AG09309 (cell line): ENCODE measurements around the gene ELMO3.

ENCODE experiments used
- DNase-seq: peaks from one replicate; pipeline ENCODE4 v3.0.0-alpha.2; 2010; ENCODE audit warnings: low read depth
- H3K4me3 ChIP-seq: 2 replicates; pipeline ENCODE4 v1.5.1; 2011; ENCODE audit warnings: mild to moderate bottlenecking, low read depth, low read length, moderate library complexity; ENCODE audit not compliant: control insufficient read depth
- CTCF ChIP-seq: IDR thresholded peaks from 2 replicates; pipeline ENCODE4 v1.5.1; 2011; ENCODE audit warnings: mild to moderate bottlenecking, low read depth, low read length, inconsistent platforms; ENCODE audit not compliant: insufficient read depth, control insufficient read depth; ENCODE audit errors: missing control alignments

The ELMO3 gene

GRCh38 chr16:67187175-67187890, 11.6 kb upstream of the ELMO3 start:
- no peak overlapping the region for H3K4me3 ChIP-seq
- DNase-seq = no peak
- no peak for TF ChIP-seq CTCF

GRCh38 chr16:67188323-67188722, 10.6 kb upstream of the ELMO3 start:
- no peak overlapping the region for H3K4me3 ChIP-seq
- TF ChIP-seq CTCF = no peak
- no peak for DNase-seq

GRCh38 chr16:67188798-67189197, 10.1 kb upstream of the ELMO3 start:
- no peak overlapping the region for H3K4me3 ChIP-seq
- no peak for TF ChIP-seq CTCF
- DNase-seq = no peak

GRCh38 chr16:67190041-67190440, 8.9 kb upstream of the ELMO3 start, which contains the start of gene EXOC3L1:
TSS of gene EXOC3L1 (minus strand) at chr16:67190136. CDS start at chr16:67189676, 460 bp downstream.
- no peak within 1 kb of the TSS for H3K4me3 ChIP-seq
- no peak for TF ChIP-seq CTCF

GRCh38 chr16:67190448-67191399, 8.2 kb upstream of the ELMO3 start:
- TF ChIP-seq CTCF = no peak
- DNase-seq = no peak
- no peak overlapping the region for H3K4me3 ChIP-seq

More at GRCh38 chr16:67190041-67190440, 8.9 kb upstream of the ELMO3 start, which contains the start of gene EXOC3L1:
- DNase-seq = no peak

- TF ChIP-seq CTCF = no peak
- peak overlapping the region; percentile 18 for H3K4me3 ChIP-seq
- no peak for DNase-seq
Observed at GRCh38 chr16:67191411-67191994, 7.4 kb upstream of the ELMO3 start.
